GM18861 (cell line): Measurements from ENCODE around the gene TMEM120A.

Experiments
- ATAC-seq: cut with Tn5 transposase; IDR thresholded peaks from one replicate; pipeline ENCODE4 v1.9.1; 2021; ENCODE audit not compliant: unreplicated experiment

TMEM120A gene

DNA sequence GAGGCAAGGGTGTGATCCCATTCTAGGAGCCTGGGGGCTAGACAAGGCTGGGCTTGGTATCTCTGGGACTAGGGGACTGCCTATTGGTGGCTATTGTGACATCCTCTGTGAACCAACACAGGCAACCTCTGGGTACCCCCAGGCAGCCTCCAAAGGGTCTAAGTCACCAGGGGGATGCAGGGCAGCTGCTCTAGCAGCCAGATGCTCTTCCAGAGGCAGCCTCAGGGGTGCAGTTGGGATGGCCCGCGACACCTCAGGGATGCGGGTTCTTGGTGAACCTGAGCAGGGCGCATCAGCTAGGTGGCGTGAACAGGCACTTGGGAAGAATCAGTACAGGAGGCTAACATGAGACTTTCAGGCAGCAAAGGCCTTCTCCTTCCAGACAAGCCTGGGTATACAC is 1.6 kb upstream of the TMEM120A start:
- ATAC-seq: no peak

DNA sequence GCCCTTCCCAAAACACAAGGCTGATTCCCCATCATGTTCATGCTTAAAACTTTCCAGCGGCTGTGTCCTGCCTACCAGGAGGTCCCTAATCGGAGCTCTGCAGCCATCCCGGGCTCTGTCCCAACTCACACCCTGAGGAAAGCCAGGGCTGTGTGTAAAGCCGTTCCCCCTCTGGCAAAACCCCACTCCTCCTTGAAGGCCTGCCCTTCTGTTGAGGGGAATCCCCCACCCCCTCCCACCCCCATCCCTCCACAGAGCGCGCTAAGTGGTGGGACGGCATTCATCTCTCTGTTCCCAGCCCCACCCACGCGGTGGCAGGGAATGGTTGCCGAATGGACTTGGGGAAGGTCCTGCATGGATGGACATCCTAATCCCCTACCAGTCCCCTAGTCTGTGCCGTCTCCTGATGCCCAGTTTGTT is 667 bp upstream of the TMEM120A start:
- ATAC-seq: no peak

DNA sequence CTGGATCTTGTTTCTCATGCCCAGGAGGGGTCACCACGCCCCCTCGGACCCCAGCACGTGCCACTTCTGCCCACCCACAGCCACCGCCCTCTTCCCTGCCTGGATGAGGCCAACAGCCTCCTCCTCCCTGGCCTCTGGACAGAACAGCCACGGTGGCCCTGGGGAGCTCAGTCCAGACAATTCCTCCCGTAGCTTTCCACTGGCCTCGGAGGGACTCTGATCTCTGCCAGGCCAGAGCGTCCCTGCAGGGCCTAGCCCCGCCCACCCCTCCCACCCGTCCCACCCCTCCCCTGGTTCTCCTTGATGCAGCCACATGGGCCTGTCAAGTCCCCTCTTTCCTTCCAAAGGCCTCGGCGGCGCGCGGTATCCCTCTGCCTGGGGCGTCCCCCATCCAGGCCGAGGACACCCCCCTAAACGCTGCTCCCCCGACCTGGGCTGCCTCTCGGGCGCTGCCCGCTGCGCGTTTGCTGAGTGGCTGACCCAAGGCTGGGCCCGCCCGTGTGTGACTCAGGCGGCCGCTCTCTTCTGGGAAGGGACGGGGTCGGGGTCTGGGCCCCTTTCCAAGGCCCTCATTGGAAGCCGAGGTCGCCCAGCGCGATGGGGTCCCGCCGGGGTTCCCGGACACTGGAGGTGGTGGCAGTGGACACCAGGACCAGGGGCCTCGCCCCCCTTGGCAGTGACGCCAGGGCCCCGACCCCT is 557 bp downstream of the TMEM120A start:
- no peak for ATAC-seq

- no peak for ATAC-seq
Observed at GRCh38 chr7:75992083-75992755, 2.2 kb downstream of the TMEM120A start.

GRCh38 chr7:75991531-75992082 is 2.8 kb downstream of the TMEM120A start:
- no peak for ATAC-seq

GRCh38 chr7:75989500-75990388 is 4.7 kb downstream of the TMEM120A start:
- ATAC-seq: no peak

- no peak for ATAC-seq
Observed at GRCh38 chr7:75988568-75989499, 5.6 kb downstream of the TMEM120A start.

DNA sequence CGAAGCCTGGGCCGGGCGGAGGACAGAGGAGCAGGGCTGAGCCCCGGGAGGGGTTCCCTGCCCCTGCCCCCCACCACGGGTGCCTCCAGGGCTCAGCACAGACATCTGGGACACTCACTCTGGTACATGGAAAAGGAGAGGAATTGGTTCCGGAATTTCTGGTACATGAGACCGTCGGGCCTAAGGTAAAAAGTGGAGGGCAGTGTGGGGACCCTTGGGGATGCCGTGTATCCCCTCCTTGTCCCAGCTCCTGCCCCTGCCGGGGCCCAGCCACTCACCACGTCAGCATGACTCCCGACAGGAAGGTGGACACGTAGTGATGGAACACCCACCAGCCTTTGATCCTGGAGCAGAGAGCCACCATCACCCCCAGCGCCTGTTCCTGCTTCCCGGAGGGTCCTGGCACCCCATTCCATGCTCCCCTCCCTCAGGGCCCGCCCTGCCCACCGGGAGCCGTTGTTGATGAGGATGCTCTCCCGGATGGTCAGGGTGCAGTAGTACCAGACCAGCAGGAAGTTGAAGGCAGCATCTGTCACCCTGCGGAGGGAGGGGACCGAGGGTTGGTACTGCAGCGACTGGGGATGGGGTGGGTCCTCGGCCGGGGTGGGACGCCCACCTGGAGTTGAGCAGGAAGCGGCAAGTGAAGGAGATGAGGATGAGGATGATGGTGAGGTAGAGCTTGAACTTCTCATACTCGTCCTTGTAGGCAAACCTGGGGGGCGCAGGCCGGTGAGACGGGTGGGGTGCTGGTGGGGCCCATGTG is 6.4 kb downstream of the TMEM120A start:
- ATAC-seq: no peak

DNA sequence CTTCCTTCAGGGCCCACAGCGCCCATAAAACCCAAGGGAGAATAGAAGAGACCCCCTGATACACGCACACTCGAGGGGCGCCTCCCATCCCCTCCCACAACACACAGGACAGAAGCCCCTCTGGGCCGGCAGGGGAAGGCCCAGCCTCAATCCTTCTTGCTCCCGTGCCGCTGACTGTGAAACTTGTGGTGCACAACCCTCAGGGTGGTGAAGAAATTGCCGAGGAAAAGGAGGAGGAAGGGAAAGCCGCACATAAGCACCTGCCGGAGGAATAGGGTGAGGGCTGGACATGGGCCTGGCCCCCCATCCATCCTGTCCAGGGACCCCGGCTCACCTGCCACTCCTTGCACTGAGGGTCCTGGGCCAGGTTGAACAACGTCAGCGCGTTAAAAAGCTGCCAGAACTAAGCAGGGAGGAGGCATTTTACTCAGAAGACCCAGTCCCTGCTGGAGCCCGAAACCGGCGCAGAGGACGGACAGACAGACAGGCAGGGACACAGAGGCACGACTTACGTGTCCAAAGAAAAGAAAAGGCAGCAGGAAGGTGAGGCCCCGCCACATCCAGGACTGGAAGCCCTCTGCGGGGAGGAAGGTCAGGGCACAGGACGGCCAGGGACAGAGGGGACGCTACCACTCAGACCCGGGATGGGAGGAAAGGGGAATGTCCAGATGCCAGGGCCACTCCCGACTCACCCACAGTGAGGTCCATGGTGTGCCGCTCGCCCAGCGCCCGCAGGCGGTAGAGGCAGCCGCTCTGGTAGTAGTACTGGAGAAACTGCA is 7.2 kb downstream of the TMEM120A start:
- no peak for ATAC-seq

DNA sequence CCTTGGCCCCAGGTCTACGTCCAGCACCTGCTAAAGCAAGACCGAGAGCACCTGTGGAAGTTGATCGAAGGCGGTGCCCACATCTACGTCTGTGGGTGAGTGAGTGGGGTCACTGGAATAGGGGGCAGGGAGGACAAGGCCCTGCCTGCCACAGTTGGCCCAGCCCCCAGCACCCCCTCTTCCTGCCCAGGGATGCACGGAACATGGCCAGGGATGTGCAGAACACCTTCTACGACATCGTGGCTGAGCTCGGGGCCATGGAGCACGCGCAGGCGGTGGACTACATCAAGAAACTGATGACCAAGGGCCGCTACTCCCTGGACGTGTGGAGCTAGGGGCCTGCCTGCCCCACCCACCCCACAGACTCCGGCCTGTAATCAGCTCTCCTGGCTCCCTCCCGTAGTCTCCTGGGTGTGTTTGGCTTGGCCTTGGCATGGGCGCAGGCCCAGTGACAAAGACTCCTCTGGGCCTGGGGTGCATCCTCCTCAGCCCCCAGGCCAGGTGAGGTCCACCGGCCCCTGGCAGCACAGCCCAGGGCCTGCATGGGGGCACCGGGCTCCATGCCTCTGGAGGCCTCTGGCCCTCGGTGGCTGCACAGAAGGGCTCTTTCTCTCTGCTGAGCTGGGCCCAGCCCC is 8.1 kb downstream of the TMEM120A start:
- no peak for ATAC-seq

- ATAC-seq: no peak
Observed at GRCh38 chr7:75985518-75986146, 8.8 kb downstream of the TMEM120A start.

GRCh38 chr7:75985009-75985517 is 9.3 kb downstream of the TMEM120A start:
- ATAC-seq: no peak

DNA sequence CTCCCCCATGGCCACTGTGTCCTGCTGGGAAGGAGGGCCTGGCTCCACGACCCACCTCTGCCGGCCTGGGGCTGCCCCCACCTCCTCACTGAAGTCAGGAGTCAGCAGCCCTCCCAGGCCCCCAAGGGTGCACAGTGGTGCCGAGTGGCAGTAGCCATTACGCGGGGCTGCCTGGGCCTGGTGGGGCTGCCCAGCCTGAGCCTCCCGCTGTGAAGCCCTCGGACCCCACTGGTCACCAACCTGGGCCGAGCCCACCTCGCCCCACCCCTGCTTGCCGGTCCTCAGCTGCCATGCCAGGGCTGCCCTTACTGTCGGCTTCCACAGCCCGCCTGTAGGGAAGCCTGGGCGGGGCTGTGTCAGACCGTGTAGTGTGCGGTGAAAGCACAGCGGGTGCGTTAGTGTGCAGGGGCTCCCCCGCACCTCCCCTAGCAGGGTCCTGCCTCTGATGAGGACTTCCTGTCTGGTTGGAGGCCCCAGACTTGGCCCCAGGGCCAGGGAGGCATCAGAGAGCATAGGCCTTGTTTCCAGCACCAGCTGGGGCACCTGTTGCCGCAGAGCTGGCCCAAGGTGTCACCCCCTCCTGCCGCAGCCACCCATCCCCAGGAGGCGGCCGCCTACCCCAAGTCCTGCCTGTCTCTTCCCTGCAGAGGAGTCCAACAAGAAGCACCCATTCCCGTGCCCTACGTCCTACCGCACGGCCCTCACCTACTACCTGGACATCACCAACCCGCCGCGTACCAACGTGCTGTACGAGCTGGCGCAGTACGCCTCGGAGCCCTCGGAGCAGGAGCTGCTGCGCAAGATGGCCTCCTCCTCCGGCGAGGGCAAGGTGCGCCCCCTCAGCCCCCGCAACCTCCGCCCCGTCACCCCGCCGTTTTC is 10.0 kb downstream of the TMEM120A start:
- ATAC-seq: no peak

GRCh38 chr7:75983471-75984129 is 10.8 kb downstream of the TMEM120A start:
- no peak for ATAC-seq

GRCh38 chr7:75982306-75983064 is 11.9 kb downstream of the TMEM120A start:
- no peak for ATAC-seq
